Endothelial cell of umbilical vein (primary cell): ENCODE results near the gene STX16. TPM values are rescaled to one million over a fixed set of nuclear protein-coding genes. Genes with fewer than 3 reads are reported as not detected.

ENCODE experiments used
- BruUV-seq: library from RNA; stranded (reverse); fragments of 400-500 nt; replicated peaks from 2 replicates; lab custom pipeline; 2021; lab: Mats Ljungman, UMichigan
- CTCF ChIA-PET: fragments of 300-600, 350-600 bp; sonication (Branson Sonifier 250); formaldehyde crosslinking; loops from one replicate; lab custom pipeline; 2021; ENCODE audit warnings: antibody characterized with exemption, inconsistent platforms; lab: Charles Lee
- POLR2A ChIA-PET: fragments of 300-600, 350-600 bp; sonication (Branson Sonifier 250); formaldehyde crosslinking; loops from one replicate; lab custom pipeline; 2021; ENCODE audit warnings: antibody characterized with exemption, inconsistent platforms; lab: Charles Lee
- DNase-seq: peaks from one replicate; pipeline ENCODE4 v3.0.0-alpha.2; 2011; ENCODE audit warnings: low read depth, low spot score
- FAIRE-seq: peaks from 2 replicates; lab custom pipeline; 2011; peaks lifted over from hg19 to GRCh38; lab: Jason Lieb, UNC
- H2AFZ ChIP-seq: 2 replicates; pipeline ENCODE4 v1.6.0; 2012; ENCODE audit warnings: low read depth, low read length, control low read depth, inconsistent platforms
- H3K27ac ChIP-seq: 2 replicates; pipeline ENCODE4 v1.5.1; 2011; ENCODE audit warnings: low read depth, mild to moderate bottlenecking, control low read depth, low read length, moderate library complexity; ENCODE audit not compliant: insufficient read depth
- H3K27me3 ChIP-seq, 2 experiments: 2 replicates each; pipeline versions ENCODE4 v1.6.0 to v1.6.1; 2011; ENCODE audit warnings: low read length in 2 of 2, mixed read lengths in 1 of 2; ENCODE audit not compliant: control insufficient read depth in 2 of 2, insufficient read depth in 2 of 2
- H3K36me3 ChIP-seq, 2 experiments: 2 replicates in 1 of 2; 3 replicates in 1 of 2; pipeline ENCODE4 v1.5.1; 2011; ENCODE audit warnings: low read length in 2 of 2, mild to moderate bottlenecking in 1 of 2, moderate library complexity in 1 of 2; ENCODE audit not compliant: control insufficient read depth in 2 of 2, insufficient read depth in 2 of 2; ENCODE audit errors: extremely low read depth in 1 of 2
- H3K4me1 ChIP-seq: 3 replicates; pipeline ENCODE4 v1.5.1; 2011; ENCODE audit warnings: mild to moderate bottlenecking, low read length; ENCODE audit not compliant: control insufficient read depth, insufficient read depth; ENCODE audit errors: extremely low read depth
- H3K4me2 ChIP-seq: 2 replicates; pipeline ENCODE4 v1.6.1; 2011; ENCODE audit warnings: low read length, control low read depth, mixed read lengths; ENCODE audit not compliant: insufficient read depth
- H3K4me3 ChIP-seq, 3 experiments: fragments of 200-600 bp in 1 of 3; sonication (generic), shearing (Covaris generic) in 1 of 3; replicated peaks in 1 of 3; 2 replicates each; pipeline ENCODE4 v1.5.1; 2011 to 2016; ENCODE audit warnings: control low read depth in 3 of 3, low read length in 3 of 3, mild to moderate bottlenecking in 2 of 3, inconsistent platforms in 1 of 3, low read depth in 1 of 3, moderate library complexity in 1 of 3; ENCODE audit not compliant: insufficient read depth in 1 of 3
- H3K79me2 ChIP-seq: 2 replicates; pipeline ENCODE4 v1.6.0; 2012; ENCODE audit warnings: low read length, inconsistent platforms; ENCODE audit not compliant: control insufficient read depth, insufficient read depth
- H3K9ac ChIP-seq: replicated peaks from 2 replicates; pipeline ENCODE3; 2011; ENCODE audit warnings: low read length, control low read depth; ENCODE audit not compliant: insufficient read depth; ENCODE audit errors: extremely low read depth
- H3K9me1 ChIP-seq: replicated peaks from 3 replicates; pipeline ENCODE4 v1.6.0; 2011; ENCODE audit warnings: mild to moderate bottlenecking, low read length; ENCODE audit not compliant: control insufficient read depth, insufficient read depth; ENCODE audit errors: extremely low read depth
- H3K9me3 ChIP-seq: replicated peaks from 2 replicates; pipeline ENCODE4 v1.5.1; 2012; ENCODE audit warnings: low read length, inconsistent platforms; ENCODE audit not compliant: control insufficient read depth, insufficient read depth
- H4K20me1 ChIP-seq: replicated peaks from 2 replicates; pipeline ENCODE3; 2011; ENCODE audit warnings: mild to moderate bottlenecking, low read length; ENCODE audit not compliant: control insufficient read depth, insufficient read depth; ENCODE audit errors: extremely low read depth
- EZH2 ChIP-seq: IDR thresholded peaks from 2 replicates; pipeline ENCODE4 v1.6.1; 2012; ENCODE audit warnings: borderline replicate concordance, low read depth, mild to moderate bottlenecking, moderate library complexity, low read length, inconsistent platforms; ENCODE audit not compliant: severe bottlenecking
- FOS ChIP-seq: IDR thresholded peaks from 2 replicates; pipeline ENCODE4 v1.6.1; 2011; ENCODE audit warnings: mild to moderate bottlenecking, low read length, moderate library complexity, borderline replicate concordance; ENCODE audit not compliant: insufficient read depth
- JUN ChIP-seq: IDR thresholded peaks from 2 replicates; pipeline ENCODE4 v1.6.1; 2011; ENCODE audit warnings: borderline replicate concordance, low read depth; ENCODE audit not compliant: insufficient read length, insufficient read depth
- MAX ChIP-seq: IDR thresholded peaks from 2 replicates; pipeline ENCODE4 v1.6.1; 2011; ENCODE audit not compliant: insufficient read depth, insufficient read length
- MYC ChIP-seq: IDR thresholded peaks from one replicate; pipeline ENCODE4 v1.6.1; 2011; ENCODE audit warnings: mild to moderate bottlenecking, low read depth, low read length
- POLR2A ChIP-seq: IDR thresholded peaks from 2 replicates; pipeline ENCODE4 v1.6.1; 2012; ENCODE audit warnings: low read depth, mild to moderate bottlenecking, control low read depth, low read length
- POLR2AphosphoS5 ChIP-seq: IDR thresholded peaks from 2 replicates; pipeline ENCODE4 v1.6.1; 2012; ENCODE audit warnings: low read depth, mild to moderate bottlenecking, control low read depth, low read length, moderate library complexity; ENCODE audit not compliant: insufficient read depth
- dilution Hi-C: fragments of 300-500 bp; cut with MboI; formaldehyde crosslinking; loops from one replicate; pipeline ENCODE4 v1.15.0; 2019; ENCODE audit warnings: low sequenced_read_pairs; ENCODE audit not compliant: extremely low pct_ligation_motif_present
- intact Hi-C: fragments of 100-400 bp; cut with micrococcal nuclease; formaldehyde crosslinking; loops from one replicate; pipeline ENCODE4 v1.10.0; 2022
- polyA plus RNA-seq, 4 experiments: library from polyadenylated mRNA; depleted of rRNA in 3 of 4; stranded (reverse) in 3 of 4; unstranded in 1 of 4; fragments of >200 nt; gene quantifications; 2 replicates each; pipeline versions ENCODE4 v1.2.1 to v1.2.3, GENCODE V29; 2011 to 2012; ENCODE audit warnings: missing spikeins in 1 of 4
- total RNA-seq: library from RNA; stranded (reverse); gene quantifications from 2 replicates; pipeline ENCODE4 v1.2.3, GENCODE V29; 2021
- TF ChIP-seq, protein P1 (sequence below), 2 donors: IDR thresholded peaks; 1 replicate in 1 of 2; 2 replicates in 1 of 2; pipeline ENCODE4 v1.5.1; 2011; ENCODE audit warnings: low read length in 2 of 2, mild to moderate bottlenecking in 2 of 2, moderate library complexity in 2 of 2, control low read depth in 1 of 2, inconsistent platforms in 1 of 2, low read depth in 1 of 2; ENCODE audit not compliant: insufficient read depth in 1 of 2; ENCODE audit errors: extremely low read depth in 1 of 2

STX16 gene
- total and polyA plus RNA-seq, 2 donors (not counting 3 experiments of a cell fraction or from before 2014, with no cell fraction given): 43.1 to 63.5 TPM

DNA sequence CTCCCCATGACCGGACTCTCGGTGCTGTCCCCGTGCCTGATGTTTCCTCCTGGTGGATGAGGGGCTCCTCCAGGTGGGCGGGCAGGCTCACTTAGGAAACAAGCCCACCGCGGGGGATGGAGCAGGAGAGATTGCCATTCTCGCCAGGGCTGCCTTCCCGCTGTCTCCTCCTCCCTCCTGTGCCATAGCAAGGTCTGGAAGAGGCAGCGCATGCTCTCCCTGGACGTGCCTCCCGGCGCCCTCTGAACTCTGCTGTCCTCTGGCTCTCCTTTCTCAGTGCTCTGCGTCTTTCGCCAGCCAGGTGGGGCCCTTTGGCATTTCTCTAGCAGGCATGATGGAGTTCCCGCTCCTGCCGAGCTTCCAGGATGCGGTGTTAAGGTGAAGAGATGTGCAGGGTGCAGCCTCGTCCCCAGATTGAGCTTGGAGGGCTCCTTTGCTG, 24.1 kb downstream of the STX16 start:
- Histone ChIP-seq H4K20me1 (no peaks in the 10 kb centered on the region), H3K9me3 (no peaks in the 10 kb centered on the region), H2AFZ (no peak overlapping the region), H3K9ac (no peak overlapping the region), H3K4me2 (no peak overlapping the region), H3K4me1 (no peaks in the 10 kb centered on the region), H3K9me1 (no peaks in the 10 kb centered on the region), H3K36me3 (peaks cover 29 to 37% of the 10 kb centered on the region in 2 experiments), H3K27me3 (no peaks in the 10 kb centered on the region), H3K79me2 (no peaks in the 10 kb centered on the region), H3K4me3 (no peak overlapping the region), H3K27ac (no peak overlapping the region)
- DNase-seq: no peak
- TF ChIP-seq, protein P1, sequence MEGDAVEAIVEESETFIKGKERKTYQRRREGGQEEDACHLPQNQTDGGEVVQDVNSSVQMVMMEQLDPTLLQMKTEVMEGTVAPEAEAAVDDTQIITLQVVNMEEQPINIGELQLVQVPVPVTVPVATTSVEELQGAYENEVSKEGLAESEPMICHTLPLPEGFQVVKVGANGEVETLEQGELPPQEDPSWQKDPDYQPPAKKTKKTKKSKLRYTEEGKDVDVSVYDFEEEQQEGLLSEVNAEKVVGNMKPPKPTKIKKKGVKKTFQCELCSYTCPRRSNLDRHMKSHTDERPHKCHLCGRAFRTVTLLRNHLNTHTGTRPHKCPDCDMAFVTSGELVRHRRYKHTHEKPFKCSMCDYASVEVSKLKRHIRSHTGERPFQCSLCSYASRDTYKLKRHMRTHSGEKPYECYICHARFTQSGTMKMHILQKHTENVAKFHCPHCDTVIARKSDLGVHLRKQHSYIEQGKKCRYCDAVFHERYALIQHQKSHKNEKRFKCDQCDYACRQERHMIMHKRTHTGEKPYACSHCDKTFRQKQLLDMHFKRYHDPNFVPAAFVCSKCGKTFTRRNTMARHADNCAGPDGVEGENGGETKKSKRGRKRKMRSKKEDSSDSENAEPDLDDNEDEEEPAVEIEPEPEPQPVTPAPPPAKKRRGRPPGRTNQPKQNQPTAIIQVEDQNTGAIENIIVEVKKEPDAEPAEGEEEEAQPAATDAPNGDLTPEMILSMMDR (IDR thresholded peaks at IDR 0.05; ENCODE audit: extremely low read depth in 1 of 2, insufficient read depth in 1 of 2, low read depth in 1 of 2, low read length in 2 of 2): no peak
- TF ChIP-seq EZH2 (no peak), FOS (no peak), MAX (no peak), MYC (no peak), POLR2A (no peak), POLR2AphosphoS5 (no peak), JUN (no peak)
- no peak for FAIRE-seq
- dilution Hi-C loops: no loop called here
- CTCF ChIA-PET: no interaction called here
- no TSS peak for BruUV-seq
- intact Hi-C loops: no loop called here
- POLR2A ChIA-PET: no interaction called here
